OCI-LY3 (cell line): Measurements from ENCODE around the gene SLC39A5.

ENCODE experiments used
- EZH2phosphoT487 ChIP-seq: fragments of 200-600 bp; shearing (Covaris generic); IDR thresholded peaks from 2 replicates; pipeline ENCODE4 v1.6.1; 2018; ENCODE audit warnings: antibody characterized with exemption, mixed run types, low read depth
- TF ChIP-seq, protein P1 (sequence below): fragments of 200-600, 300-600 bp; sonication (generic); IDR thresholded peaks from 2 replicates; pipeline ENCODE4 v1.5.1; 2014; ENCODE audit warnings: antibody characterized with exemption, low read length, low read depth

DNA sequence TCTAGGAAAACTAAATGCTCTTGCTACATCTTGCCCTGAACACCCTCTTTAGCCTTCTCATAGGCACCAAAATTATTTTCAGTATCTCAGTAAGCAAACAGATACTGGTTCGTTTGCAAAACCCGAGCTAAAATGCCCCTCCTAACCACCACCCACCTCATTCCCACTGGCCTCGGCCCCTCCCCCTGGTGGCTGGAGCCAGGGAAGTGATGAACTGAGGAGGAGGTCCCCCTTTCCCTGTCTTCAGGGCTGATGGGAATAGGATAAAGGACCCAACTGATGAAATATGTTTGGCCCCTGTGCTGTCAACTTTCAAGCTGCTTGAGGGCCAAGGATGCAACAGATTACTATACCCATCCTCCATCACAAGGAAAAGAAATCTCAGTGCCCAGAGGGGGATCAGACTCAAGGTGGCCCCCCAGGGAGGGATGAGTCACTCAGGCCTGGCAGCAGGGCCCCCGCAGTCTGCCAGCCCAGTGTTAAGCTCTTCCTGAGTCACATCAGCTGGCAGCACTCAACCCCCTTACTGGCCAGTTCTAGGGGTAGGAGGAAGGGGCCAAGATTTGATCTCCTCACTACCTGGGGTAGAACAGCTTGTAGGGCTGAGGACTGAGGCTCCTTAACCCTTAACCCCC is 26.6 kb downstream of the SLC39A5 start:
- TF ChIP-seq, protein P1, sequence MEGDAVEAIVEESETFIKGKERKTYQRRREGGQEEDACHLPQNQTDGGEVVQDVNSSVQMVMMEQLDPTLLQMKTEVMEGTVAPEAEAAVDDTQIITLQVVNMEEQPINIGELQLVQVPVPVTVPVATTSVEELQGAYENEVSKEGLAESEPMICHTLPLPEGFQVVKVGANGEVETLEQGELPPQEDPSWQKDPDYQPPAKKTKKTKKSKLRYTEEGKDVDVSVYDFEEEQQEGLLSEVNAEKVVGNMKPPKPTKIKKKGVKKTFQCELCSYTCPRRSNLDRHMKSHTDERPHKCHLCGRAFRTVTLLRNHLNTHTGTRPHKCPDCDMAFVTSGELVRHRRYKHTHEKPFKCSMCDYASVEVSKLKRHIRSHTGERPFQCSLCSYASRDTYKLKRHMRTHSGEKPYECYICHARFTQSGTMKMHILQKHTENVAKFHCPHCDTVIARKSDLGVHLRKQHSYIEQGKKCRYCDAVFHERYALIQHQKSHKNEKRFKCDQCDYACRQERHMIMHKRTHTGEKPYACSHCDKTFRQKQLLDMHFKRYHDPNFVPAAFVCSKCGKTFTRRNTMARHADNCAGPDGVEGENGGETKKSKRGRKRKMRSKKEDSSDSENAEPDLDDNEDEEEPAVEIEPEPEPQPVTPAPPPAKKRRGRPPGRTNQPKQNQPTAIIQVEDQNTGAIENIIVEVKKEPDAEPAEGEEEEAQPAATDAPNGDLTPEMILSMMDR: no peak
- TF ChIP-seq EZH2phosphoT487: no peak
